ENCODE results near the gene PRKCH.

DNA sequence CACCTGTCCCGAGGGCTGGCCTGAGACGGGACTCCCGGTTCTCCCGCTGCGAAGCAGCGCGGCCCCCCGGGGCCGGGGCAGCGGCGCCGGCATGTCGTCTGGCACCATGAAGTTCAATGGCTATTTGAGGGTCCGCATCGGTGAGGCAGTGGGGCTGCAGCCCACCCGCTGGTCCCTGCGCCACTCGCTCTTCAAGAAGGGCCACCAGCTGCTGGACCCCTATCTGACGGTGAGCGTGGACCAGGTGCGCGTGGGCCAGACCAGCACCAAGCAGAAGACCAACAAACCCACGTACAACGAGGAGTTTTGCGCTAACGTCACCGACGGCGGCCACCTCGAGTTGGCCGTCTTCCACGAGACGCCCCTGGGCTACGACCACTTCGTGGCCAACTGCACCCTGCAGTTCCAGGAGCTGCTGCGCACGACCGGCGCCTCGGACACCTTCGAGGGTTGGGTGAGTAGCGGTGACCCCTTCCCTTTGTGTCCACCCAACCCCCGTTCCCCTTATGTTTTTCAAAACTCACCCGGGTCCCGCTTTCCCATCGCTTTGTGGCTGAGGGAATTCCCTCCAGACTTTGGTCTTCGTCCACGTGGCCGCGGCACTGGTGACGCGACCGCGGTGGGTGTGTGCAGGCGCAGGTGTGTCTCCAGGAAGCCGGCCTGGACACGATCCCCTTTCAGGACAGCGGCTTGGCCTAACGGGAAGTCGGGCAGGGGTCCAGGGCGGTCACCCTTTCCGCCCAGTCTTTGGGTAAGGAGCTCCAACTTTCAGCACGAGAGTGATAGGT is 826 bp downstream of the PRKCH start:
- TF ChIP-seq, protein P1, sequence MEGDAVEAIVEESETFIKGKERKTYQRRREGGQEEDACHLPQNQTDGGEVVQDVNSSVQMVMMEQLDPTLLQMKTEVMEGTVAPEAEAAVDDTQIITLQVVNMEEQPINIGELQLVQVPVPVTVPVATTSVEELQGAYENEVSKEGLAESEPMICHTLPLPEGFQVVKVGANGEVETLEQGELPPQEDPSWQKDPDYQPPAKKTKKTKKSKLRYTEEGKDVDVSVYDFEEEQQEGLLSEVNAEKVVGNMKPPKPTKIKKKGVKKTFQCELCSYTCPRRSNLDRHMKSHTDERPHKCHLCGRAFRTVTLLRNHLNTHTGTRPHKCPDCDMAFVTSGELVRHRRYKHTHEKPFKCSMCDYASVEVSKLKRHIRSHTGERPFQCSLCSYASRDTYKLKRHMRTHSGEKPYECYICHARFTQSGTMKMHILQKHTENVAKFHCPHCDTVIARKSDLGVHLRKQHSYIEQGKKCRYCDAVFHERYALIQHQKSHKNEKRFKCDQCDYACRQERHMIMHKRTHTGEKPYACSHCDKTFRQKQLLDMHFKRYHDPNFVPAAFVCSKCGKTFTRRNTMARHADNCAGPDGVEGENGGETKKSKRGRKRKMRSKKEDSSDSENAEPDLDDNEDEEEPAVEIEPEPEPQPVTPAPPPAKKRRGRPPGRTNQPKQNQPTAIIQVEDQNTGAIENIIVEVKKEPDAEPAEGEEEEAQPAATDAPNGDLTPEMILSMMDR (IDR thresholded peaks at IDR 0.05; ENCODE audit: borderline replicate concordance, extremely low read depth, low read length, poor library complexity, severe bottlenecking) = no peak
- no peak for TF ChIP-seq EZH2 (IDR thresholded peaks at IDR 0.05; ENCODE audit: borderline replicate concordance, low read depth, low read length, severe bottlenecking)
